Measurements from ENCODE around the gene GALT.

- no peak for TF ChIP-seq POLR2AphosphoS5 (IDR thresholded peaks at IDR 0.05; ENCODE audit: low read depth, low read length)
- TF ChIP-seq TAF1 (IDR thresholded peaks at IDR 0.05; ENCODE audit: borderline replicate concordance, insufficient read depth, low read length) = no peak
Observed at GRCh38 chr9:34600908-34601307, 45.6 kb upstream of the GALT start.

All from PFSK-1 (cell line).